Activated CD8-positive, alpha-beta T cell treated with anti-CD3 and anti-CD28 coated beads, Interleukin-2, amount 10 ng/mL, durations not matched to agents 7 days and 5 days (primary cell): ENCODE measurements around the gene OSBPL3. TPM values are rescaled to one million over a fixed set of nuclear protein-coding genes. Genes with fewer than 3 reads are reported as not detected.
A peak's percentile ranks its signal among the peaks of the same experiment; 100 is the strongest.

Source experiments
- ATAC-seq: fragments of 150-1000 bp; cut with Tn5 transposase; one replicate; pipeline ENCODE4 v1.10.0; 2021; ENCODE audit warnings: moderate library complexity
- CTCF ChIA-PET: fragments of 350-600 bp; sonication (Branson Sonifier 250); formaldehyde crosslinking; loops from one replicate; lab custom pipeline; 2021; ENCODE audit warnings: antibody characterized with exemption; lab: Charles Lee
- POLR2A ChIA-PET: fragments of 350-600 bp; sonication (Branson Sonifier 250); formaldehyde crosslinking; loops from one replicate; lab custom pipeline; 2021; ENCODE audit warnings: antibody characterized with exemption; lab: Charles Lee
- DNase-seq: peaks from one replicate; pipeline ENCODE4 v3.0.0-alpha.2; 2020
- H3K27ac Mint-ChIP-seq: one replicate; pipeline ENCODE4 v1.8.0; 2021; ENCODE audit warnings: mild to moderate bottlenecking, mixed read lengths
- H3K27me3 Mint-ChIP-seq: one replicate; pipeline ENCODE4 v1.8.0; 2021; ENCODE audit warnings: low read depth, mixed read lengths
- H3K36me3 Mint-ChIP-seq: one replicate; pipeline ENCODE4 v1.8.0; 2021; ENCODE audit warnings: low read depth, mixed read lengths
- H3K4me1 Mint-ChIP-seq: one replicate; pipeline ENCODE4 v1.8.0; 2021; ENCODE audit warnings: low read depth, mixed read lengths
- H3K4me3 Mint-ChIP-seq: one replicate; pipeline ENCODE4 v1.8.0; 2021; ENCODE audit warnings: mild to moderate bottlenecking, mixed read lengths
- H3K9me3 Mint-ChIP-seq: one replicate; pipeline ENCODE4 v1.8.0; 2022; ENCODE audit warnings: mixed read lengths; ENCODE audit not compliant: insufficient read depth
- total RNA-seq, 2 experiments: library from RNA; stranded (reverse); gene quantifications; one replicate each; pipeline ENCODE4 v1.2.3, GENCODE V29; 2021

The OSBPL3 gene
- total RNA-seq, 2 experiments from 2014 or later, result 73.0 to 83.0 TPM

- Mint-ChIP-seq H3K9me3 (peaks cover 11% of the 10 kb centered on the region), H3K4me1 (peaks cover 40% of the 10 kb centered on the region), H3K27ac (no peak overlapping the region), H3K27me3 (no peaks in the 10 kb centered on the region), H3K36me3 (peaks cover 59% of the 10 kb centered on the region), H3K4me3 (no peak overlapping the region)
- ATAC-seq (no peak), DNase-seq (no peak)
- ChIA-PET POLR2A (no interaction called here), CTCF (interaction anchor here (0.7 to 1.3 kb wide), 4 partner anchors 33 to 161 kb away, joined by 3 to 5 read pairs (median 4); no protein-coding TSS in a partner anchor)
Observed at GRCh38 chr7:24933298-24933697, 46.7 kb downstream of the OSBPL3 start.

- Mint-ChIP-seq H3K27me3 (no peaks in the 10 kb centered on the region), H3K4me1 (peaks cover 41% of the 10 kb centered on the region), H3K4me3 (no peak overlapping the region), H3K27ac (no peak overlapping the region), H3K9me3 (peaks cover 11% of the 10 kb centered on the region), H3K36me3 (peaks cover 57% of the 10 kb centered on the region)
- ChIA-PET POLR2A (no interaction called here), CTCF (interaction anchor here (0.9 kb wide), 1 partner anchor 114 kb away, joined by 3 read pairs; no protein-coding TSS in a partner anchor)
- no peak for ATAC-seq
- no peak for DNase-seq
Observed at GRCh38 chr7:24932815-24933214, 47.2 kb downstream of the OSBPL3 start.

- H3K4me1 Mint-ChIP-seq, result peaks cover 43% of the 10 kb centered on the region
- H3K27me3 Mint-ChIP-seq, result no peaks in the 10 kb centered on the region
- peaks cover 57% of the 10 kb centered on the region for H3K36me3 Mint-ChIP-seq
- H3K4me3 Mint-ChIP-seq, result no peak overlapping the region
- DNase-seq (no peak), ATAC-seq (no peak)
- H3K9me3 Mint-ChIP-seq, result peaks cover 7% of the 10 kb centered on the region
- no peak overlapping the region for H3K27ac Mint-ChIP-seq
- POLR2A ChIA-PET, result no interaction called here
- CTCF ChIA-PET, result no interaction called here
Observed at GRCh38 chr7:24932389-24932788, 47.6 kb downstream of the OSBPL3 start.

- ATAC-seq (no peak), DNase-seq (no peak)
- ChIA-PET CTCF (no interaction called here), POLR2A (no interaction called here)
- Mint-ChIP-seq H3K36me3 (peaks cover 56% of the 10 kb centered on the region), H3K9me3 (peaks cover 4% of the 10 kb centered on the region), H3K4me1 (peaks cover 43% of the 10 kb centered on the region), H3K27ac (no peak overlapping the region), H3K27me3 (no peaks in the 10 kb centered on the region), H3K4me3 (no peak overlapping the region)
Observed at GRCh38 chr7:24931844-24932243, 48.1 kb downstream of the OSBPL3 start.

- no peak for ATAC-seq
Observed at GRCh38 chr7:24930856-24931255, 49.1 kb downstream of the OSBPL3 start.

GRCh38 chr7:24926623-24927524, 53.1 kb downstream of the OSBPL3 start:
- ChIA-PET CTCF (interaction anchor here (0.8 to 2.2 kb wide), 11 partner anchors 10 to 167 kb away, joined by 3 to 11 read pairs (median 5); partner anchors contain the start of gene OSBPL3), POLR2A (no interaction called here)
- peaks cover 73% of the 10 kb centered on the region for H3K4me1 Mint-ChIP-seq

More at GRCh38 chr7:24930856-24931255, 49.1 kb downstream of the OSBPL3 start:
- CTCF ChIA-PET, result no interaction called here
- DNase-seq, result no peak
- Mint-ChIP-seq H3K9me3 (no peaks in the 10 kb centered on the region), H3K4me1 (peaks cover 43% of the 10 kb centered on the region), H3K27me3 (no peaks in the 10 kb centered on the region), H3K4me3 (no peak overlapping the region), H3K36me3 (peaks cover 52% of the 10 kb centered on the region), H3K27ac (no peak overlapping the region)
- POLR2A ChIA-PET, result no interaction called here

GRCh38 chr7:24924375-24924774, 55.6 kb downstream of the OSBPL3 start:
- ATAC-seq, result peak; percentile 45
- H3K27me3 Mint-ChIP-seq, result no peaks in the 10 kb centered on the region
- ChIA-PET POLR2A (interaction anchor here (1.4 kb wide), 1 partner anchor 55 kb away, joined by 3 read pairs; the partner anchor contains the start of gene OSBPL3), CTCF (interaction anchor here (0.8 to 1.9 kb wide), 6 partner anchors 28 to 169 kb away, joined by 3 to 6 read pairs (median 4); partner anchors contain the start of gene OSBPL3)
- no peaks in the 10 kb centered on the region for H3K9me3 Mint-ChIP-seq
- peak overlapping the region; percentile 44 for H3K27ac Mint-ChIP-seq
- peaks cover 80% of the 10 kb centered on the region for H3K4me1 Mint-ChIP-seq
- no peak overlapping the region for H3K4me3 Mint-ChIP-seq
- H3K36me3 Mint-ChIP-seq, result peaks cover 29% of the 10 kb centered on the region
- no peak for DNase-seq

More at GRCh38 chr7:24926623-24927524, 53.1 kb downstream of the OSBPL3 start:
- H3K9me3 Mint-ChIP-seq, result no peaks in the 10 kb centered on the region
- DNase-seq, result no peak
- ATAC-seq, result no peak
- peaks cover 44% of the 10 kb centered on the region for H3K36me3 Mint-ChIP-seq
- no peak overlapping the region for H3K4me3 Mint-ChIP-seq
- no peak overlapping the region for H3K27ac Mint-ChIP-seq
- no peaks in the 10 kb centered on the region for H3K27me3 Mint-ChIP-seq

- peak overlapping the region; percentile 94 for H3K27ac Mint-ChIP-seq
- H3K27me3 Mint-ChIP-seq, result no peaks in the 10 kb centered on the region
- H3K9me3 Mint-ChIP-seq, result no peaks in the 10 kb centered on the region
- ChIA-PET CTCF (interaction anchor here (0.6 to 3.5 kb wide), 6 partner anchors 12 to 170 kb away, joined by 3 to 22 read pairs (median 6); partner anchors contain the start of gene OSBPL3), POLR2A (interaction anchor here (1.3 to 1.5 kb wide), 2 partner anchors 13 to 56 kb away, joined by 3 to 5 read pairs; no protein-coding TSS in a partner anchor)
- no peak overlapping the region for H3K4me3 Mint-ChIP-seq
- peaks cover 85% of the 10 kb centered on the region for H3K4me1 Mint-ChIP-seq
- DNase-seq (no peak), ATAC-seq (no peak)
- peaks cover 30% of the 10 kb centered on the region for H3K36me3 Mint-ChIP-seq
Observed at GRCh38 chr7:24923172-24923865, 56.7 kb downstream of the OSBPL3 start.

GRCh38 chr7:24922099-24922773, 57.7 kb downstream of the OSBPL3 start:
- no peak overlapping the region for H3K4me3 Mint-ChIP-seq
- no peak for DNase-seq
- no peaks in the 10 kb centered on the region for H3K27me3 Mint-ChIP-seq
- H3K36me3 Mint-ChIP-seq, result peaks cover 29% of the 10 kb centered on the region
- POLR2A ChIA-PET, result interaction anchor here (1.3 to 1.5 kb wide), 2 partner anchors 12 to 57 kb away, joined by 3 to 5 read pairs; no protein-coding TSS in a partner anchor
- ATAC-seq, result no peak
- H3K4me1 Mint-ChIP-seq, result peaks cover 91% of the 10 kb centered on the region
- H3K9me3 Mint-ChIP-seq, result no peaks in the 10 kb centered on the region
- peak overlapping the region; percentile 94 for H3K27ac Mint-ChIP-seq
- CTCF ChIA-PET, result interaction anchor here (0.6 to 3.5 kb wide), 5 partner anchors 11 to 110 kb away, joined by 3 to 22 read pairs (median 6); partner anchors contain the start of gene OSBPL3

GRCh38 chr7:24921362-24921679, 58.7 kb downstream of the OSBPL3 start:
- ATAC-seq (peak; percentile 59), DNase-seq (peak; percentile 53)
- Mint-ChIP-seq H3K27ac (peak overlapping the region; percentile 94), H3K27me3 (no peaks in the 10 kb centered on the region), H3K4me1 (peaks cover 93% of the 10 kb centered on the region), H3K9me3 (no peaks in the 10 kb centered on the region), H3K36me3 (peaks cover 35% of the 10 kb centered on the region), H3K4me3 (peak overlapping the region; percentile 58)
- POLR2A ChIA-PET, result interaction anchor here (1.4 to 1.9 kb wide), 3 partner anchors 11 to 38 kb away, joined by 3 to 12 read pairs (median 4); no protein-coding TSS in a partner anchor
- CTCF ChIA-PET, result interaction anchor here (1.0 to 3.5 kb wide), 4 partner anchors 10 to 100 kb away, joined by 3 to 22 read pairs (median 4); no protein-coding TSS in a partner anchor
